GM12878 (cell line): ENCODE results near the gene EPB41L4B. TPM values are rescaled to one million over a fixed set of nuclear protein-coding genes. Genes with fewer than 3 reads are reported as not detected.

ENCODE experiments used
- ATAC-seq: fragments of 200-7000 bp; cut with Tn5 transposase; 3 replicates; pipeline ENCODE4 v1.9.1; 2020; ENCODE audit warnings: mild to moderate bottlenecking, moderate library complexity
- BruUV-seq: library from RNA; stranded (reverse); fragments of 400-500 nt; replicated peaks from 2 replicates; lab custom pipeline; 2021; lab: Mats Ljungman, UMichigan
- CTCF ChIA-PET: fragments of 300-600 bp; sonication (Branson Sonifier 250); formaldehyde crosslinking; extraction: SDS; loops from one replicate; lab custom pipeline; 2021; ENCODE audit warnings: inconsistent platforms; lab: Yijun Ruan, JAX
- POLR2A ChIA-PET: fragments of 350-600 bp; formaldehyde crosslinking; extraction: SDS; loops from one replicate; lab custom pipeline; 2021; ENCODE audit warnings: inconsistent platforms; lab: Charles Lee
- RAD21 ChIA-PET: fragments of 300-600 bp; sonication (Branson Sonifier 250); formaldehyde crosslinking; loops from one replicate; lab custom pipeline; 2023; ENCODE audit warnings: antibody characterized with exemption; ENCODE audit not compliant: unreplicated experiment; lab: Charles Lee
- SMC1A ChIA-PET: fragments of 300-600 bp; sonication (Branson Sonifier 250); formaldehyde crosslinking; loops from one replicate; lab custom pipeline; 2023; ENCODE audit not compliant: unreplicated experiment, uncharacterized antibody; lab: Charles Lee
- DNase-seq: peaks from one replicate; pipeline ENCODE4 v3.0.0-alpha.2; 2011; ENCODE audit warnings: low read depth, low spot score
- FAIRE-seq: peaks from 3 replicates; lab custom pipeline; 2011; peaks lifted over from hg19 to GRCh38; lab: Jason Lieb, UNC
- H2AFZ ChIP-seq: 2 replicates; pipeline ENCODE4 v1.6.0; 2011; ENCODE audit warnings: low read depth, low read length, control low read depth; ENCODE audit not compliant: control insufficient read depth
- H3K27ac ChIP-seq: 2 replicates; pipeline ENCODE4 v1.5.1; 2011; ENCODE audit warnings: control low read depth; ENCODE audit not compliant: control insufficient read depth, insufficient read depth
- H3K27me3 ChIP-seq, 2 experiments: replicated peaks in 1 of 2; 2 replicates each; pipeline versions ENCODE4 v1.6.0 to v1.6.1; 2011; ENCODE audit warnings: low read length in 1 of 2; ENCODE audit not compliant: control insufficient read depth in 2 of 2, insufficient read depth in 2 of 2
- H3K36me3 ChIP-seq, 2 experiments: 2 replicates each; pipeline ENCODE4 v1.5.1; 2011; ENCODE audit warnings: low read length in 1 of 2; ENCODE audit not compliant: control insufficient read depth in 2 of 2, insufficient read depth in 2 of 2
- H3K4me1 ChIP-seq: 2 replicates; pipeline ENCODE4 v1.6.1; 2011; ENCODE audit warnings: mild to moderate bottlenecking, low read length, moderate library complexity, mixed read lengths; ENCODE audit not compliant: control insufficient read depth, insufficient read depth
- H3K4me2 ChIP-seq: 2 replicates; pipeline ENCODE4 v1.6.0; 2011; ENCODE audit warnings: control low read depth; ENCODE audit not compliant: control insufficient read depth, insufficient read depth
- H3K4me3 ChIP-seq: fragments of 200-600 bp; sonication (generic); 2 replicates; pipeline ENCODE4 v1.5.1; 2016
- H3K79me2 ChIP-seq: 2 replicates; pipeline ENCODE4 v1.6.0; 2011; ENCODE audit warnings: low read length; ENCODE audit not compliant: control insufficient read depth, insufficient read depth
- H3K9ac ChIP-seq: 2 replicates; pipeline ENCODE4 v1.8.0; 2011; ENCODE audit warnings: low read length, control low read depth, mixed read lengths; ENCODE audit not compliant: control insufficient read depth, insufficient read depth
- H3K9me3 ChIP-seq: replicated peaks from 3 replicates; pipeline ENCODE4 v1.5.1; 2011; ENCODE audit warnings: mild to moderate bottlenecking, low read length; ENCODE audit not compliant: control insufficient read depth, insufficient read depth
- H4K20me1 ChIP-seq: 2 replicates; pipeline ENCODE4 v1.6.0; 2011; ENCODE audit not compliant: control insufficient read depth, insufficient read depth
- CHD2 ChIP-seq: IDR thresholded peaks from 2 replicates; pipeline ENCODE4 v1.6.1; 2011; ENCODE audit warnings: low read depth, low read length, improper control_type of control experiment, borderline replicate concordance
- EGR1 ChIP-seq, 2 experiments: IDR thresholded peaks; 1 replicate in 1 of 2; 2 replicates in 1 of 2; pipeline ENCODE4 v1.6.1; 2011 to 2012; ENCODE audit warnings: low read depth in 2 of 2, low read length in 2 of 2, borderline replicate concordance in 1 of 2, mild to moderate bottlenecking in 1 of 2, moderate library complexity in 1 of 2
- IKZF2 ChIP-seq, 2 experiments: fragments of 450-650 bp; IDR thresholded peaks; 2 replicates each; pipeline ENCODE4 v1.6.1; 2017; ENCODE audit warnings: mild to moderate bottlenecking in 2 of 2, moderate library complexity in 2 of 2
- MEF2B ChIP-seq: fragments of 450-650 bp; IDR thresholded peaks from 2 replicates; pipeline ENCODE4 v1.6.1; 2018; ENCODE audit warnings: mild to moderate bottlenecking, moderate library complexity; ENCODE audit not compliant: partially characterized antibody, poor library complexity, severe bottlenecking
- MLLT1 ChIP-seq: fragments of 450-650 bp; IDR thresholded peaks from 2 replicates; pipeline ENCODE4 v1.6.1; 2016; ENCODE audit warnings: mild to moderate bottlenecking
- MTA3 ChIP-seq: IDR thresholded peaks from 2 replicates; pipeline ENCODE4 v1.6.1; 2012; ENCODE audit warnings: low read length, inconsistent platforms, borderline replicate concordance
- NR2F1 ChIP-seq: fragments of 450-650 bp; conservative IDR thresholded peaks from 2 replicates; pipeline ENCODE4 v1.6.1; 2017; ENCODE audit warnings: mild to moderate bottlenecking
- PAX8 ChIP-seq: fragments of 450-650 bp; IDR thresholded peaks from 2 replicates; pipeline ENCODE4 v1.6.1; 2017; ENCODE audit warnings: mild to moderate bottlenecking, moderate library complexity
- POLR2AphosphoS2 ChIP-seq: IDR thresholded peaks from 2 replicates; pipeline ENCODE4 v1.6.1; 2011; ENCODE audit warnings: low read depth, mild to moderate bottlenecking, low read length, improper control_type of control experiment, moderate library complexity
- SIX5 ChIP-seq: IDR thresholded peaks from 2 replicates; pipeline ENCODE4 v1.6.1; 2011; ENCODE audit warnings: mild to moderate bottlenecking, low read depth, low read length, moderate library complexity; ENCODE audit not compliant: severe bottlenecking
- TBL1XR1 ChIP-seq: IDR thresholded peaks from 2 replicates; pipeline ENCODE4 v1.6.1; 2012; ENCODE audit warnings: low read depth, low read length, improper control_type of control experiment
- WRNIP1 ChIP-seq: IDR thresholded peaks from 2 replicates; pipeline ENCODE4 v1.6.1; 2011; ENCODE audit warnings: low read depth, low read length, improper control_type of control experiment, borderline replicate concordance
- YBX1 ChIP-seq: fragments of 450-650 bp; IDR thresholded peaks from 2 replicates; pipeline ENCODE4 v1.6.1; 2016; ENCODE audit warnings: antibody characterized with exemption
- ZSCAN29 ChIP-seq: fragments of 450-650 bp; IDR thresholded peaks from 2 replicates; pipeline ENCODE4 v1.6.1; 2017; ENCODE audit warnings: mild to moderate bottlenecking, moderate library complexity
- WGBS: methylation state at CpG from one replicate; pipeline ENCODE4 v1.1.6; 2016; ENCODE audit warnings: low lambda C conversion rate; ENCODE audit not compliant: insufficient replicate concordance, insufficient coverage; ENCODE audit errors: missing lambda C conversion rate; 5-methylcytosine and 5-hydroxymethylcytosine counted together
- in situ Hi-C: fragments of 300-500 bp; cut with MboI; formaldehyde crosslinking; loops from 9 replicates; pipeline ENCODE4 v1.14.3; 2018; ENCODE audit warnings: mixed read lengths
- intact Hi-C: fragments of 100-400 bp; cut with micrococcal nuclease; formaldehyde crosslinking; loops from one replicate; pipeline ENCODE4 v1.14.2; 2022; ENCODE audit not compliant: unreplicated experiment
- polyA plus RNA-seq, 11 experiments: library from polyadenylated mRNA; depleted of rRNA in 4 of 11; unstranded in 6 of 11; stranded (reverse) in 5 of 11; fragments of >200 nt; fragmentation: Nextera tagmentation in 4 of 11; fragmentation: Illumina TruSeq in 1 of 11; extraction: Ambion mirVana in 4 of 11; extraction: Trizol in 1 of 11; gene quantifications; 1 replicate in 1 of 11; 2 replicates in 10 of 11; pipeline versions ENCODE4 v1.2.1 to v1.2.3, GENCODE V29; 2011 to 2016; ENCODE audit warnings: inconsistent platforms in 2 of 11, missing spikeins in 2 of 11, low read depth in 1 of 11
- total RNA-seq, 4 experiments: library from RNA; depleted of rRNA in 3 of 4; stranded (reverse); fragments of >200 nt in 3 of 4; fragmentation: Illumina TruSeq in 1 of 4; extraction: Trizol in 1 of 4; gene quantifications; 2 replicates each; pipeline versions ENCODE4 v1.2.1 to v1.2.3, GENCODE V29; 2013 to 2021
- TF ChIP-seq, protein P1 (sequence below): IDR thresholded peaks from 2 replicates; pipeline ENCODE4 v1.6.1; 2012; ENCODE audit warnings: mild to moderate bottlenecking, low read depth, low read length
- TF ChIP-seq, protein P2 (sequence below): fragments of 450-650 bp; IDR thresholded peaks from 2 replicates; pipeline ENCODE4 v1.6.1; 2018; ENCODE audit warnings: borderline replicate concordance, mild to moderate bottlenecking; ENCODE audit not compliant: partially characterized antibody

EPB41L4B gene
- total and polyA plus RNA-seq, 10 of the 15 experiments (the other 5 are each of a cell fraction or from before 2014, with no cell fraction given) = 0.04 to 0.75 (median 0.13) TPM; not detected in 1

GRCh38 chr9:109191746-109192145, 129.1 kb downstream of the EPB41L4B start:
- RAD21 ChIA-PET = interaction anchor here (0.9 kb wide), 1 partner anchor 273 kb away, joined by 3 read pairs; no protein-coding TSS in a partner anchor

More at GRCh38 chr9:109191746-109192145, 129.1 kb downstream of the EPB41L4B start:
- ChIA-PET CTCF (interaction anchor here (0.6 kb wide), 1 partner anchor 279 kb away, joined by 3 read pairs; no protein-coding TSS in a partner anchor), SMC1A (interaction anchor here (1.9 kb wide), 1 partner anchor 8 kb away, joined by 4 read pairs; no protein-coding TSS in a partner anchor), POLR2A (no interaction called here)
- H3K36me3 ChIP-seq = no peaks in the 10 kb centered on the region
- in situ Hi-C loops (no loop called here), intact Hi-C loops (loop anchor here (2.0 kb wide), 2 partner anchors 209 to 277 kb away; no protein-coding TSS in a partner anchor)
- H3K4me2 ChIP-seq = no peak overlapping the region
- no peak overlapping the region for H2AFZ ChIP-seq
- no TSS peak for BruUV-seq
- no peaks in the 10 kb centered on the region for H3K79me2 ChIP-seq
- TF ChIP-seq, protein P1, sequence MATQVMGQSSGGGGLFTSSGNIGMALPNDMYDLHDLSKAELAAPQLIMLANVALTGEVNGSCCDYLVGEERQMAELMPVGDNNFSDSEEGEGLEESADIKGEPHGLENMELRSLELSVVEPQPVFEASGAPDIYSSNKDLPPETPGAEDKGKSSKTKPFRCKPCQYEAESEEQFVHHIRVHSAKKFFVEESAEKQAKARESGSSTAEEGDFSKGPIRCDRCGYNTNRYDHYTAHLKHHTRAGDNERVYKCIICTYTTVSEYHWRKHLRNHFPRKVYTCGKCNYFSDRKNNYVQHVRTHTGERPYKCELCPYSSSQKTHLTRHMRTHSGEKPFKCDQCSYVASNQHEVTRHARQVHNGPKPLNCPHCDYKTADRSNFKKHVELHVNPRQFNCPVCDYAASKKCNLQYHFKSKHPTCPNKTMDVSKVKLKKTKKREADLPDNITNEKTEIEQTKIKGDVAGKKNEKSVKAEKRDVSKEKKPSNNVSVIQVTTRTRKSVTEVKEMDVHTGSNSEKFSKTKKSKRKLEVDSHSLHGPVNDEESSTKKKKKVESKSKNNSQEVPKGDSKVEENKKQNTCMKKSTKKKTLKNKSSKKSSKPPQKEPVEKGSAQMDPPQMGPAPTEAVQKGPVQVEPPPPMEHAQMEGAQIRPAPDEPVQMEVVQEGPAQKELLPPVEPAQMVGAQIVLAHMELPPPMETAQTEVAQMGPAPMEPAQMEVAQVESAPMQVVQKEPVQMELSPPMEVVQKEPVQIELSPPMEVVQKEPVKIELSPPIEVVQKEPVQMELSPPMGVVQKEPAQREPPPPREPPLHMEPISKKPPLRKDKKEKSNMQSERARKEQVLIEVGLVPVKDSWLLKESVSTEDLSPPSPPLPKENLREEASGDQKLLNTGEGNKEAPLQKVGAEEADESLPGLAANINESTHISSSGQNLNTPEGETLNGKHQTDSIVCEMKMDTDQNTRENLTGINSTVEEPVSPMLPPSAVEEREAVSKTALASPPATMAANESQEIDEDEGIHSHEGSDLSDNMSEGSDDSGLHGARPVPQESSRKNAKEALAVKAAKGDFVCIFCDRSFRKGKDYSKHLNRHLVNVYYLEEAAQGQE = no peak
- TF ChIP-seq CHD2 (no peak), EGR1 (IDR thresholded peaks at IDR 0.05; ENCODE audit: borderline replicate concordance in 1 of 2, low read depth in 2 of 2, low read length in 2 of 2) (no peak), WRNIP1 (no peak), ZSCAN29 (no peak), NR2F1 (no peak), PAX8 (no peak), SIX5 (no peak), POLR2AphosphoS2 (no peak), MLLT1 (no peak), TBL1XR1 (no peak), YBX1 (no peak), MTA3 (no peak), MEF2B (no peak), IKZF2 (IDR thresholded peaks at IDR 0.05) (no peak)
- TF ChIP-seq, protein P2, sequence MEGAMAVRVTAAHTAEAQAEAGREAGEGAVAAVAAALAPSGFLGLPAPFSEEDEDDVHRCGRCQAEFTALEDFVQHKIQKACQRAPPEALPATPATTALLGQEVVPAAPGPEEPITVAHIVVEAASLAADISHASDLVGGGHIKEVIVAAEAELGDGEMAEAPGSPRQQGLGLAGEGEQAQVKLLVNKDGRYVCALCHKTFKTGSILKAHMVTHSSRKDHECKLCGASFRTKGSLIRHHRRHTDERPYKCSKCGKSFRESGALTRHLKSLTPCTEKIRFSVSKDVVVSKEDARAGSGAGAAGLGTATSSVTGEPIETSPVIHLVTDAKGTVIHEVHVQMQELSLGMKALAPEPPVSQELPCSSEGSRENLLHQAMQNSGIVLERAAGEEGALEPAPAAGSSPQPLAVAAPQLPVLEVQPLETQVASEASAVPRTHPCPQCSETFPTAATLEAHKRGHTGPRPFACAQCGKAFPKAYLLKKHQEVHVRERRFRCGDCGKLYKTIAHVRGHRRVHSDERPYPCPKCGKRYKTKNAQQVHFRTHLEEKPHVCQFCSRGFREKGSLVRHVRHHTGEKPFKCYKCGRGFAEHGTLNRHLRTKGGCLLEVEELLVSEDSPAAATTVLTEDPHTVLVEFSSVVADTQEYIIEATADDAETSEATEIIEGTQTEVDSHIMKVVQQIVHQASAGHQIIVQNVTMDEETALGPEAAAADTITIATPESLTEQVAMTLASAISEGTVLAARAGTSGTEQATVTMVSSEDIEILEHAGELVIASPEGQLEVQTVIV = no peak
- no peak overlapping the region for H3K27ac ChIP-seq
- no peaks in the 10 kb centered on the region for H3K9me3 ChIP-seq
- ATAC-seq = no peak
- no peaks in the 10 kb centered on the region for H3K27me3 ChIP-seq
- DNase-seq = no peak
- H4K20me1 ChIP-seq = no peaks in the 10 kb centered on the region
- H3K4me1 ChIP-seq = no peaks in the 10 kb centered on the region
- WGBS = 34% methylated on average over 9 of the region's 9 CpGs
- H3K9ac ChIP-seq = no peak overlapping the region
- H3K4me3 ChIP-seq = no peak overlapping the region
- no peak for FAIRE-seq
